Stimulated activated CD4-positive, alpha-beta T cell treated with anti-CD3 and anti-CD28 coated beads, Interleukin-2, amount 100 ng/mL, for 24 hours (primary cell): ENCODE results near the gene PAX2.

Experiments
- DNase-seq, 2 donors: peaks; one replicate each; pipeline ENCODE4 v3.0.0-alpha.2; 2020

PAX2 gene

GRCh38 chr10:100864036-100864885, 118.9 kb downstream of the PAX2 start:
- DNase-seq, result no peak

- DNase-seq, result no peak
Measured at GRCh38 chr10:100864978-100865377, 119.6 kb downstream of the PAX2 start.

- DNase-seq, result no peak
Measured at GRCh38 chr10:100866010-100866409, 120.6 kb downstream of the PAX2 start.

- no peak for DNase-seq
Measured at GRCh38 chr10:100866575-100867098, 121.3 kb downstream of the PAX2 start.

GRCh38 chr10:100867261-100867963, 122.0 kb downstream of the PAX2 start:
- DNase-seq, result no peak

GRCh38 chr10:100868382-100868781, 123.0 kb downstream of the PAX2 start:
- DNase-seq, result no peak

- DNase-seq, result no peak
Measured at GRCh38 chr10:100869399-100869798, 124.0 kb downstream of the PAX2 start.

GRCh38 chr10:100872034-100872791, 126.8 kb downstream of the PAX2 start:
- peak; percentile 74 to 83 for DNase-seq

GRCh38 chr10:100873146-100873826, 127.9 kb downstream of the PAX2 start:
- DNase-seq, result no peak

GRCh38 chr10:100873827-100874326, 128.5 kb downstream of the PAX2 start:
- no peak for DNase-seq

GRCh38 chr10:100874702-100875483, 129.5 kb downstream of the PAX2 start:
- DNase-seq, result no peak

- DNase-seq, result no peak
Measured at GRCh38 chr10:100875484-100876166, 130.2 kb downstream of the PAX2 start.

- no peak for DNase-seq
Measured at GRCh38 chr10:100876585-100877460, 131.4 kb downstream of the PAX2 start.

GRCh38 chr10:100877461-100877850, 132.1 kb downstream of the PAX2 start:
- no peak for DNase-seq

GRCh38 chr10:100878291-100878910, 133.0 kb downstream of the PAX2 start:
- DNase-seq, result peak in 1 of 2 donors; percentile 44
